ENCODE data around the gene GPR62.
A peak's percentile ranks its signal among the peaks of the same experiment; 100 is the strongest.

Gene GPR62

DNA sequence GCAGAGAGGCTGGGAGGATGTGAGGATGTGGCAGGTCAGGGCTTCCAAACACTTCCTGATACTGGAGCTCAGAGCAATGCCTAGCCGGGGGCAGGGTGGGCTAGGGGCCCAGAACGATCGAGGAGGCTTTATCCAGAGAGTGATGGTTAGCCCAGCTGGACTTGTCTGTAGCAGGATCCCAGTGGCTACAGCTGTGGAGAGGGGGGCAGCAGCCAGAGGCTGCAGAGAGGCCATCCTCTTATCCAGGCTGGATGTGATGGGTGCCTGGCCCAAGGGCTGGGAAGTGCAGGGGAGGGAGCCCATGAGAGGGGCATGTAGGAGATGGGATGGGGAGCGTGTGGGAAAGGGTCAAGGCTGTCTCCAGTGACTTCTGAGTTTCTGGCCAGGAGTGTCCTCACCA is 8.4 kb upstream of the GPR62 start:
- Histone ChIP-seq H3K4me1 (ENCODE audit: control insufficient read depth, insufficient read depth, low read length) (peaks cover 15% of the 10 kb centered on the region), H3K27me3 (ENCODE audit: control insufficient read depth in 1 of 2, insufficient read depth in 2 of 2, low read length in 2 of 2) (no peaks in the 10 kb centered on the region), H3K4me3 (ENCODE audit: low read length in 2 of 2) (no peak overlapping the region), H3K27ac (ENCODE audit: low read length) (no peak overlapping the region), H3K36me3 (ENCODE audit: control insufficient read depth in 2 of 2, insufficient read depth in 2 of 2, low read length in 2 of 2) (peaks cover 14 to 18% of the 10 kb centered on the region in 2 donors), H3K9ac (ENCODE audit: low read length in 2 of 2) (no peak overlapping the region), H3K9me3 (ENCODE audit: control insufficient read depth in 2 of 2, low read length in 2 of 2) (no peaks in the 10 kb centered on the region)

DNA sequence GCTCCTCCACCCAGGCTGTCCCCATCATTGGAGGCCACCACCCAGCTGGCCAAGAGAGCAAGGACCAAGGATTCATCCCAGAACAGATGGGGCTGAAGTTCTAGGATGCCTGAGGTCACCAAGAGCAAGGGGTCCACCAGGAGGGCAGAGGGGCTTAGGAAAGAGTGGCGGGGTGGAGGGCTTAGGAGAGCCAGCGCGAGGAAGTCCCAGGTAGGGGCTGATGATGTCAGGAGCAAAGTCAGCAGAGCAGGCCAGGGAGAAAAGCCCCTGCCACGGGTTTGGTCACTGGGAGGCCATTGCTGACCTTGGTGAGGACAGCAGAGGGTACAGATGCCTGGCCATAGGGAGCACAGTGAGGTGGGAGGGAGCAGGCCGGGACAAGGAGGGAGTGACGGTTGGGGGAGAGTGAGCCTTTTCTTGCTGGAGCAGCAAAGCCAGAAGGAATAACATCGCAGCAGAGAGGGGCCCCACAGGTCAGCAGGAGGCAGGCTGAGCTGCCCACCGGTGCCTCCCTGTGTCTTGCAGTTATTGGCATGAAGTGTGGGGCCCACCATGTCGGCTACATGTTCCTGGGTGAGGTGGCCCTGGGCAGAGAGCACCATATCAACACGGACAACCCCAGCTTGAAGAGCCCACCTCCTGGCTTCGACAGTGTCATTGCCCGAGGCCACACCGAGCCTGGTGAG is 7.8 kb upstream of the GPR62 start:
- no peaks in the 10 kb centered on the region for H3K27me3 ChIP-seq (ENCODE audit: control insufficient read depth in 1 of 2, insufficient read depth in 2 of 2, low read length in 2 of 2)
- H3K27ac ChIP-seq (ENCODE audit: low read length), result no peak overlapping the region
- H3K36me3 ChIP-seq (ENCODE audit: control insufficient read depth in 2 of 2, insufficient read depth in 2 of 2, low read length in 2 of 2), result peaks cover 14 to 18% of the 10 kb centered on the region in 2 donors
- H3K9me3 ChIP-seq (ENCODE audit: control insufficient read depth in 2 of 2, low read length in 2 of 2), result no peaks in the 10 kb centered on the region
- H3K4me1 ChIP-seq (ENCODE audit: control insufficient read depth, insufficient read depth, low read length), result peaks cover 11% of the 10 kb centered on the region
- no peak overlapping the region for H3K4me3 ChIP-seq (ENCODE audit: low read length in 2 of 2)
- H3K9ac ChIP-seq (ENCODE audit: low read length in 2 of 2), result no peak overlapping the region

GRCh38 chr3:51948016-51948580 is 7.1 kb upstream of the GPR62 start:
- peaks cover 14 to 18% of the 10 kb centered on the region in 2 donors for H3K36me3 ChIP-seq (ENCODE audit: control insufficient read depth in 2 of 2, insufficient read depth in 2 of 2, low read length in 2 of 2)
- H3K4me3 ChIP-seq (ENCODE audit: low read length in 2 of 2), result no peak overlapping the region
- no peak overlapping the region for H3K27ac ChIP-seq (ENCODE audit: low read length)
- H3K9me3 ChIP-seq (ENCODE audit: control insufficient read depth in 2 of 2, low read length in 2 of 2), result no peaks in the 10 kb centered on the region
- no peak overlapping the region for H3K9ac ChIP-seq (ENCODE audit: low read length in 2 of 2)
- peaks cover 3% of the 10 kb centered on the region for H3K4me1 ChIP-seq (ENCODE audit: control insufficient read depth, insufficient read depth, low read length)
- no peaks in the 10 kb centered on the region for H3K27me3 ChIP-seq (ENCODE audit: control insufficient read depth in 1 of 2, insufficient read depth in 2 of 2, low read length in 2 of 2)

GRCh38 chr3:51949121-51949520 is 6.1 kb upstream of the GPR62 start:
- H3K27me3 ChIP-seq (ENCODE audit: control insufficient read depth in 1 of 2, insufficient read depth in 2 of 2, low read length in 2 of 2), result no peaks in the 10 kb centered on the region
- H3K4me3 ChIP-seq (ENCODE audit: low read length in 2 of 2), result no peak overlapping the region
- peaks cover 14 to 18% of the 10 kb centered on the region in 2 donors for H3K36me3 ChIP-seq (ENCODE audit: control insufficient read depth in 2 of 2, insufficient read depth in 2 of 2, low read length in 2 of 2)
- H3K9me3 ChIP-seq (ENCODE audit: control insufficient read depth in 2 of 2, low read length in 2 of 2), result no peaks in the 10 kb centered on the region
- no peak overlapping the region for H3K27ac ChIP-seq (ENCODE audit: low read length)
- no peaks in the 10 kb centered on the region for H3K4me1 ChIP-seq (ENCODE audit: control insufficient read depth, insufficient read depth, low read length)
- H3K9ac ChIP-seq (ENCODE audit: low read length in 2 of 2), result no peak overlapping the region

GRCh38 chr3:51950899-51951298 is 4.3 kb upstream of the GPR62 start:
- Histone ChIP-seq H3K27ac (ENCODE audit: low read length) (no peak overlapping the region), H3K27me3 (ENCODE audit: control insufficient read depth in 1 of 2, insufficient read depth in 2 of 2, low read length in 2 of 2) (peaks cover 0 to 4% of the 10 kb centered on the region in 2 donors), H3K4me1 (ENCODE audit: control insufficient read depth, insufficient read depth, low read length) (peaks cover 7% of the 10 kb centered on the region), H3K36me3 (ENCODE audit: control insufficient read depth in 2 of 2, insufficient read depth in 2 of 2, low read length in 2 of 2) (peaks cover 13 to 18% of the 10 kb centered on the region in 2 donors), H3K9ac (ENCODE audit: low read length in 2 of 2) (no peak overlapping the region), H3K4me3 (ENCODE audit: low read length in 2 of 2) (no peak overlapping the region), H3K9me3 (ENCODE audit: control insufficient read depth in 2 of 2, low read length in 2 of 2) (no peaks in the 10 kb centered on the region)

DNA sequence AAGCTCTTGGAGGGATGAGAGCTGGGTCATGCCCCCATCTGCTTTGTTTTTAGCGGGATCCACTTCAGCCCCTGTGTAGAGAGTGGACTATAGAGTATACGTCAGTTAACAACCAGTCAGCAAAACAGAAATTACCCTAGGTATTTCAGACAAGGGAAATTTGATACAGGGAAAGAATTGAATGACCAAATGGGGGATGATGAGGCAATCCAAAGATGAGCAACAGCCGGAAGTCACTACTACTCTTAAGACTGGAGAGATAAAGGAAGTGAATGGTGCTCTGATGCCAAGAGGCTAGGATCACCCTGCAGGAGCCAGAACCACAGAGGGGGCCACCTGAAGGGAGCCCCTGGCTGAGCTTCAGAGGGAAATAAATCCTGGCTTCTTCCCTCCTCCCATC is 1.7 kb upstream of the GPR62 start:
- H3K4me3 ChIP-seq (ENCODE audit: low read length in 2 of 2), result no peak overlapping the region
- H3K27me3 ChIP-seq (ENCODE audit: control insufficient read depth in 1 of 2, insufficient read depth in 2 of 2, low read length in 2 of 2), result peaks cover 0 to 4% of the 10 kb centered on the region in 2 donors
- no peak overlapping the region for H3K27ac ChIP-seq (ENCODE audit: low read length)
- H3K36me3 ChIP-seq (ENCODE audit: control insufficient read depth in 2 of 2, insufficient read depth in 2 of 2, low read length in 2 of 2), result peaks cover 8 to 9% of the 10 kb centered on the region in 2 donors
- no peak overlapping the region for H3K9ac ChIP-seq (ENCODE audit: low read length in 2 of 2)
- peaks cover 16% of the 10 kb centered on the region for H3K4me1 ChIP-seq (ENCODE audit: control insufficient read depth, insufficient read depth, low read length)
- H3K9me3 ChIP-seq (ENCODE audit: control insufficient read depth in 2 of 2, low read length in 2 of 2), result no peaks in the 10 kb centered on the region

GRCh38 chr3:51954105-51954504 is 1.1 kb upstream of the GPR62 start:
- Histone ChIP-seq H3K36me3 (ENCODE audit: control insufficient read depth in 2 of 2, insufficient read depth in 2 of 2, low read length in 2 of 2) (peaks cover 3 to 11% of the 10 kb centered on the region in 2 donors), H3K9me3 (ENCODE audit: control insufficient read depth in 2 of 2, low read length in 2 of 2) (no peaks in the 10 kb centered on the region), H3K27me3 (ENCODE audit: control insufficient read depth in 1 of 2, insufficient read depth in 2 of 2, low read length in 2 of 2) (peaks cover 0 to 4% of the 10 kb centered on the region in 2 donors), H3K4me3 (ENCODE audit: low read length in 2 of 2) (no peak overlapping the region), H3K4me1 (ENCODE audit: control insufficient read depth, insufficient read depth, low read length) (peaks cover 16% of the 10 kb centered on the region), H3K27ac (ENCODE audit: low read length) (no peak overlapping the region), H3K9ac (ENCODE audit: low read length in 2 of 2) (no peak overlapping the region)

GRCh38 chr3:51954713-51955112 is 468 bp upstream of the GPR62 start:
- no peak overlapping the region for H3K4me3 ChIP-seq (ENCODE audit: low read length in 2 of 2)
- peaks cover 16% of the 10 kb centered on the region for H3K4me1 ChIP-seq (ENCODE audit: control insufficient read depth, insufficient read depth, low read length)
- H3K9ac ChIP-seq (ENCODE audit: low read length in 2 of 2), result no peak overlapping the region
- H3K36me3 ChIP-seq (ENCODE audit: control insufficient read depth in 2 of 2, insufficient read depth in 2 of 2, low read length in 2 of 2), result peaks cover 6 to 13% of the 10 kb centered on the region in 2 donors
- H3K27me3 ChIP-seq (ENCODE audit: control insufficient read depth in 1 of 2, insufficient read depth in 2 of 2, low read length in 2 of 2), result peaks cover 0 to 4% of the 10 kb centered on the region in 2 donors
- no peak overlapping the region for H3K27ac ChIP-seq (ENCODE audit: low read length)
- no peaks in the 10 kb centered on the region for H3K9me3 ChIP-seq (ENCODE audit: control insufficient read depth in 2 of 2, low read length in 2 of 2)

DNA sequence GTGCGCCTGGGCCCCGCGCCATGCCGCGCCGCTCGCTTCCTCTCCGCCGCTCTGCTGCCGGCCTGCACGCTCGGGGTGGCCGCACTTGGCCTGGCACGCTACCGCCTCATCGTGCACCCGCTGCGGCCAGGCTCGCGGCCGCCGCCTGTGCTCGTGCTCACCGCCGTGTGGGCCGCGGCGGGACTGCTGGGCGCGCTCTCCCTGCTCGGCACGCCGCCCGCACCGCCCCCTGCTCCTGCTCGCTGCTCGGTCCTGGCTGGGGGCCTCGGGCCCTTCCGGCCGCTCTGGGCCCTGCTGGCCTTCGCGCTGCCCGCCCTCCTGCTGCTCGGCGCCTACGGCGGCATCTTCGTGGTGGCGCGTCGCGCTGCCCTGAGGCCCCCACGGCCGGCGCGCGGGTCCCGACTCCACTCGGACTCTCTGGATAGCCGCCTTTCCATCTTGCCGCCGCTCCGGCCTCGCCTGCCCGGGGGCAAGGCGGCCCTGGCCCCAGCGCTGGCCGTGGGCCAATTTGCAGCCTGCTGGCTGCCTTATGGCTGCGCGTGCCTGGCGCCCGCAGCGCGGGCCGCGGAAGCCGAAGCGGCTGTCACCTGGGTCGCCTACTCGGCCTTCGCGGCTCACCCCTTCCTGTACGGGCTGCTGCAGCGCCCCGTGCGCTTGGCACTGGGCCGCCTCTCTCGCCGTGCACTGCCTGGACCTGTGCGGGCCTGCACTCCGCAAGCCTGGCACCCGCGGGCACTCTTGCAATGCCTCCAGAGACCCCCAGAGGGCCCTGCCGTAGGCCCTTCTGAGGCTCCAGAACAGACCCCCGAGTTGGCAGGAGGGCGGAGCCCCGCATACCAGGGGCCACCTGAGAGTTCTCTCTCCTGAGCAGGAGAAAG is 951 bp downstream of the GPR62 start:
- Histone ChIP-seq H3K27me3 (ENCODE audit: control insufficient read depth in 1 of 2, insufficient read depth in 2 of 2, low read length in 2 of 2) (peaks cover 0 to 4% of the 10 kb centered on the region in 2 donors), H3K27ac (ENCODE audit: low read length) (peak overlapping the region; percentile 55), H3K36me3 (ENCODE audit: control insufficient read depth in 2 of 2, insufficient read depth in 2 of 2, low read length in 2 of 2) (peaks cover 7 to 25% of the 10 kb centered on the region in 2 donors), H3K9me3 (ENCODE audit: control insufficient read depth in 2 of 2, low read length in 2 of 2) (no peaks in the 10 kb centered on the region), H3K4me1 (ENCODE audit: control insufficient read depth, insufficient read depth, low read length) (peaks cover 16% of the 10 kb centered on the region), H3K9ac (ENCODE audit: low read length in 2 of 2) (peak overlapping the region; percentile 44 to 55), H3K4me3 (ENCODE audit: low read length in 2 of 2) (peak overlapping the region; percentile 35 to 64)

DNA sequence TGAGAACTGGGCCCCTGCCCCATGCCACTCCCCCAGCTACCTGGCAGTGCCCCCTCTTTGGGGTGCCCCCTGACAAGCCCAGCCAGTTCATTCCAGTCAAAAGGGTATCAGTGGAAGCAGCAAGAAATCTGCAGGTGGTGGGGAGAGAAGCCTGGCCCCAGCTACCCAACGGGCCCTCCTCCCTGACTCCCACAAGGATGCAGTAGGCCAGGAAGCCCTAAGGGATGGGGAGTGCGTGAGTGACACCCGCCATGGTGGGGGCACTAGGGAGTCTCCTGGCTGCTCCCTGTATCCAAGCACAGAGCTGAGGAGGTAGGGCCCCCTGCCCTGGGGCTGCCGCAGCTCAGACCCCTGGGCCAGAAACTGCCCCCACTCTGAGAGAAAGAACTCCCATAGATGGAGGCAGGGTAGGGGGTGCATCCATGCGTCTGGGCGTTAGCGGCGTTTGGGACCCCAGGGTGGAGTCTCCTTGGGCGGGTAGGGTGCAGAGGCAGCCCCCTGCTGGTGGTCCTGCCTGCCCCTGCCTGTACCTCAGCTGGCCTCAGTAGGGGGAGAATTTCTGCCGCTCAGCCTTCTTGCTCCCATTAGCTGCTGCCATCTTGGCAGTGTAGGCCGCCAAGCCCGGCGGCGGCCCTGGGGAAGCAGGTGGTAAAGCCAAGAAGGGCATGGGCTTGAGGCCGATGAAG is 2.5 kb downstream of the GPR62 start:
- Histone ChIP-seq H3K4me3 (ENCODE audit: low read length in 2 of 2) (no peak overlapping the region), H3K9me3 (ENCODE audit: control insufficient read depth in 2 of 2, low read length in 2 of 2) (no peaks in the 10 kb centered on the region), H3K9ac (ENCODE audit: low read length in 2 of 2) (no peak overlapping the region), H3K27me3 (ENCODE audit: control insufficient read depth in 1 of 2, insufficient read depth in 2 of 2, low read length in 2 of 2) (peaks cover 0 to 4% of the 10 kb centered on the region in 2 donors), H3K36me3 (ENCODE audit: control insufficient read depth in 2 of 2, insufficient read depth in 2 of 2, low read length in 2 of 2) (peaks cover 7 to 25% of the 10 kb centered on the region in 2 donors), H3K4me1 (ENCODE audit: control insufficient read depth, insufficient read depth, low read length) (peaks cover 16% of the 10 kb centered on the region), H3K27ac (ENCODE audit: low read length) (no peak overlapping the region)
